Stimulated activated CD4-positive, alpha-beta T cell treated with anti-CD3 and anti-CD28 coated beads, Interleukin-2, amount 100 ng/mL, for 4 hours (primary cell): Measurements from ENCODE around the gene TRIM29.

ENCODE experiments used
- DNase-seq: peaks from one replicate; pipeline ENCODE4 v3.0.0-alpha.2; 2020; ENCODE audit warnings: low read depth

Gene TRIM29

DNA sequence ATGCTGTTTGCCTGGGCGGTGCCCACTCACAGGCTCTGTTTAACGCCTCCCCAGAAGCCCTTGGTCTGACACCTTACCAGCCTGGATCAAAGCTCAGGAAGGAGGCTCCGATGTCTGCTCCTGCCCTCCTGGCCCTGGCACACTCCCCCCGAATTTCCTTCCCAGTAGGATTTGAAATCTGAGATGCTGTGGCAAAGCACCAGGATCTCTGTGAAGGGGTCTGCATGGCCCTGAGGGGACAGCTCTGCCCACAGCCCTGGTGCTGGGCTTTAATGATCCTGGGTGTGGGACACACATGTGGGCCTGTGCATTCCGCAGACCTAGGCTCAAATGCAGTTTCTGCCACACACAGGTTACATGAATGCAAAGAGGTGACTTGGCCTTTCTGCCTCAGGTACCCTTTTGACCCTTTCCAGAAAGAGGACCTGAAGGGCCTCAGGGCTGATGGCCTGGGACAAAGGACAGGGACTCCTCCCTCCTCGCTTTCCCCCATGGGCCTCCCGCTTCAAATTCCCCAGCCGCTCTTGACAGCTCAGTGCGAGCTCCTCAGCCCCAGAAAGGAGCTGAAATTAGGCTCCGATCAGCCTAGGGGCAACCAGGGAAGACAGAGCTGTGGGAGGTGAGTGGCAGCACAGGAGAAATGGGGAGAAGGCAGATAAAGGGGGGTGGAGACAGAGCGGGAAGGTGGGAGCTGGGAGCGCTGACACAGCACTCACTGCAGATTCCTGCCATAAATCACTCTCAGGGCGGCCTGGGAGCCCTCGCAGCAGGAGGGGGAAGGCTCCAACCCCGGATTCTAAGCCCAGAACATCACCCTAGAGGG, 41.3 kb downstream of the TRIM29 start:
- no peak for DNase-seq

DNA sequence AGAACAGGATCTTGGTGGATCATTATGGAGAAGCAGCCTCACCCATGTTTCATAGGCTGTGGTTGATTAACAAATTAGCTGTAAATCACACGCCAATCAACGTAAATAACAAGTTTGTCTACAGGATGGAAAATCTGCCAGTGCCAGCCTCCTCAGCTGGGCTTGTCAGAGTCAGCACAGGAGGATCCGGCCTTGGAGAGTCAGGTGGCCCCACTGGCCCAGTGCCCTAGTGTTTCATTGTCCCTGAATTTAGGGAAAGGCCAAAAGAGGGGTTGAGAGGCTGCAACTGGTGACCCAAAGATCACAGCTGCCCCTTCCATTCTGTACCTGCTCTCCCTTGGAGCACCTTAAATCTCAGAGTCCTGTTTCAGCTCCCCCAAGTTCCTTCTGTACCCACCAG, 42.4 kb downstream of the TRIM29 start:
- DNase-seq = no peak

GRCh38 chr11:120091701-120092100, 46.2 kb downstream of the TRIM29 start:
- no peak for DNase-seq

GRCh38 chr11:120091121-120091520, 46.8 kb downstream of the TRIM29 start:
- DNase-seq = no peak

- DNase-seq = no peak
Measured at GRCh38 chr11:120090411-120090810, 47.5 kb downstream of the TRIM29 start.

DNA sequence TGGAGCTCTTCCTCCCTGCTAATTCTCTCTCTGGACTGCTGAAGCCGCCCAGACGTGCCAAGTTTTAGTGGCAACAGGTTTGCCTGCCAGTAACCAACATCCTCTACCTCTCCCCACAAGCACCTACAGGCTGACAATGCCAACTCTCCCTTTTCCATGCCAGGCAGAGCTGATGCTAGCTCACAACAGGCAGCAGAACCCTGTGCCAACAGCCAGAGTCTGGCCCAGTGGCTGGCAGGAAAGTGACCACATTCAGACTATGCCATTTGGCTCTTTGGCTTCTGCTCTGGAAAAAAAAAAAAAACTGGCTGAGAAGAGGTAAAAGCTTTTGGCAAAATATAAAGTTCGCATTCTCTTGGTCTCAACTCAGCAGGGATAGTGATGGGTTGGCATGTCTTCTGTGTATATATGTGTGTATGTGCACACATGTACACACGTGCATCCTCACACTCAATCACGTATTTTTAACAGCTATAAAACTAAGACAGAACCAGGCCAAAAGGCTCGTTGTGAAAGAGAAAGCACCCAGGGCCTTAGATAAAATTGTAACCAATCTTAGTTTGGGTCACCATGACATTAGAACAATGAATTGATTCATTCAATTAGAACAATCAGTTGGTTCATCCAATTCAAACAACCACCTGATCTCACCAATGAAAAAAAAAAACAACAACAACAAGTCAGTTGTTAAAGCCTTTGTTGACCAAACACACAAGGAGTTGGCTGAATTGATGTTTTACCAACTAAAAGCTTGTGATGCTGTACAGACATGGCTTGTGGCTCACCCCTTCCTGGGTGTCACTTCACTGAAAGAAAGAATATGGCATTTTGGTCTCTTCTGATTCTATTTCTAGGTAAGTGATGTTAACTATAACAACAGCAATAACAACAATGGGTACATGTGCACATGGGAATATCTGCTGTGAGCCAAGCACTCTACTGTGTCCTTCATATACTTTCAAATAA, 48.6 kb downstream of the TRIM29 start:
- no peak for DNase-seq

DNA sequence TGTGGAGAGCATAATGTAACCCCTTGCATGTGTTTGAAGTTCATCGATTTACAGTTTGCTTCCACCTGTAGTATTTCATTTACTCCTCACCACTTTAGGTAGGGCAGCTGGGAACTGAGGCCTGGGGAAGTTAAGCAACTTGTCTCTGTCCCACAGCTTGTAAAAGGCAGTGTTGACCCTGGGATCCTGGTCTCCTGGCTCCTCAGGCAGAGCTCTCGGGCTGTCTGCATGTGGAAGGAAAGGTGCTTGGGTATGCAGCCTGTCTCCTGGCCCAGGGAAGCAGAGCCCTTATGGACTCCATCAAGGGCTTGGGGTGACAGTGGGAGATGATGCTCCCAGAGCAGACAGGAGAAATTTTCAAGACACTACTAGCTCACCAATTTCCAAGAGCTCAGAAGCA, 49.9 kb downstream of the TRIM29 start:
- DNase-seq = no peak

DNA sequence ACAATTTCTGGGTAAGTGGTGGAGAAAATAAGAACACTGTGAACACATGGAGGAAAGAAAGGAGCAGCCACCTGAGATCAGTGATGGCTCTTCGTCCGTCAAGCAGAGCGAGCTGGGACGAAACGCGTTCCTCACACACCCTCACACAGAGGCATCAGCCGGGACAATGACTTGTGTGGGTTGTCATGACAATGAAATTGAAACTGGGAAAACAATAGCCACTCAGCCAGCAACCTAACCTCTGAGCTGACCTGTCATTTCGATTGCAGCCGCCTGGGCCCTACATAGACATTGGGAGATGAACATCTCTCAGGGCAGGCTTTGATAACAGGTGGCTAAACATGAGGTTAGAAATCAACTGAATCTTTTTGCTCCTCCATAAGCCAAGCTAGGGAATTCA, 51.3 kb downstream of the TRIM29 start:
- no peak for DNase-seq

DNA sequence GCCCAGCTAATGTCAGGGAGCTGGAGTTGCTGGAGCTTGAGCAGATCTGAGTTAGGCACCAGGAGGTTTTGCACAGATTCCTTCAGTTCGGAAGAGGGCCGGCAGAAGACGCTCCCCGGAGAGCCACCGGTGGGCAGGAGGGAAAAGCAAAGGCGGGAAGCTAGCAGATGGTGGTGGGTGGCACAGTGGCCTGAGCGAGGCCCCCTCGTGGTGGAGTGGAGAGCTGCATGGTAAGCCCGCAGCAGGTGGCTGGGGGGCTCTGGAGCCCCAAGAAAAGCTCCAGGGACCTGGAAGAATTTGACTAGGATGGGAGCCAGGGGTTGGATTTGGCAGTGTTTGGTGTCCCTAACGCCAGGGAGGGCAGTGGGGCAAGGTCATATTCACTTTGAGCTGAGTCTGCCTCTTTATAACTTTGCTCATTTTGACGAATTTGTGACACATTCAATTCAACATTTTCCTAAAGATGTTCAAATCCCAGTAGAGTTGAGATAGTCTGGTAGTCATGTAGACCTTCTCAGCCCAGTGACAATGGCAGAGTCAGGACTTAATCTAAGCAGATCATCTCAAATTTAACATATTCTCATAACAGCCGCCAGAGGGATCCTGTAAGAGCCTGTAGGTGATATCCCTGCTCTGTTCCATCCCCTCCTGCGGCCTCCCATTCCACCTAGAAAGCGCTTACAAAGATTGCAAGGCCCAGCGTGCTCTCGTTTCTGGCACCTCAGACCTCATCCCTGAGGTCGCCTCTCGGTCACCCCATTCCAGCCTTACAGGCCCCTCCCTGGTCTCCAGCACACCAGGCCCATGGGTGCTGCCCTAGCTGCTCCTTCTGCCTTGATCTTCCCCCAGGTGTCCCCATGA, 57.9 kb downstream of the TRIM29 start:
- no peak for DNase-seq

GRCh38 chr11:120078397-120078796, 59.5 kb downstream of the TRIM29 start:
- DNase-seq = no peak

- no peak for DNase-seq
Measured at GRCh38 chr11:120074076-120074475, 63.8 kb downstream of the TRIM29 start.

GRCh38 chr11:120073196-120073595, 64.7 kb downstream of the TRIM29 start:
- DNase-seq = no peak

GRCh38 chr11:120068114-120068573, 69.8 kb downstream of the TRIM29 start:
- DNase-seq = no peak

DNA sequence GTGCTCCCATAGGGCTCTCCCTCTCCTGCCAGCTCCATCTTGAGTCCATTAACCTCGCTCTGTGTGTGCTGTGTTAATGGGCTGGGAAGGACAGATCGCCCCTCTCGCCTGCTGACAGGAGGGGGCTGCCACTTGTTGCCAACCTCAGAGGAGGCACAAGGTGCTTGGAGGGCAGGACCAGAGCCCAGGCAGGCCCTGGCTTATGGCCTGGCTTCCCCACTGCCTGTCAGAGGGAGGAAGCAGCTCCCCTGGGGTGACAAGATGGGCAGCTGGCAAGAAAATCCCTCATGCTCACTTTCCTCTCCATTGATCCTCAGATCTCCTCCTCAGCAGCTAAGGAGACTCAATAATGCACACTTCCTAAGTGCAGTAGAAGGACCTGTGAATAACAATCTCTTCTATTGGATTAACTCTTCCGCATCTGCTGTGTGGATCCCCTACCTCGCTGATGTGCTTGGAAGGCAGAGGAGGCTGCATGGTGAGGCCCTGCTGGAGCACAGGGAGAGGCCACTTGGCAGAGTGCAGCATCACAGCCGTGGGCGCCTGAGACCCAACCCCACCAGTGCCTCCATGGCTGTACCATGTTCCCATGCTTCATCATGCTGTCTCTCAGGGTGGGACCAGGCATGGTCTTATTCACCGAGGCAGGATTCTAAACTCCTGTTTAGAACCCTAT, 70.3 kb downstream of the TRIM29 start:
- no peak for DNase-seq

DNA sequence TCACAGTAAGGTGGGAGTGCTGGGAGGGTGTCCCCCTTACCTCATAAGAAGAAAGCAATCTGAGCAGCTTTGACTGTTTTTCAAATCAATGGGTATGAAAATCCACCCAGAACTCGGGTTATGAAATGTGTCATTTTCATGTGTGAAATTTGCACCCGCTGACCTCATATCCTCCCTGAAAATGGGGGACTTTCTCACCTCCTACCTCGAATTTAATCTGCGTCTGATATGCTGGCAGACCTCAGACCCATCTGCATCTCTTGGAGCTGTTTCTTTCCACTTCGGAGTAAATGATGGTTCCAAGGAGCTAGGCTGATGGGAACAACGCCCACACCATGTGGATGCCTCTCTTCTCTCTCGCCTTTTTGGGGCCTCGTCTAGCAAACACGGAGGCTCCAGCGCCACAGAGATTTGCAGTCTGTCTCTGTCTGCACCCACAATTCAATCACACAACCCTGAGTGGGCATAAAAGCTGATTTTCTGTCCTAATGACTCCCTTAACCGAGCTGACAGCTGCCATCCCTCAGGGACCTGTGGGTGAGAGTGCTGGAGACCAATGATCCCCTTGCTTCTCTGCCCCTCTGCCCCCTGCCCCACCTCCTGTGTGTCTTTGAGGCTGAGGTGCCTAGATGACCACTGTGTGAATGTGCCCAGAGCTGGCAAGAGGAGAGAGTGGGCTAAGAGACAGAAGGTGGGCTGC, 71.0 kb downstream of the TRIM29 start:
- no peak for DNase-seq

GRCh38 chr11:120065876-120066275, 72.0 kb downstream of the TRIM29 start:
- no peak for DNase-seq

- no peak for DNase-seq
Measured at GRCh38 chr11:120065176-120065575, 72.7 kb downstream of the TRIM29 start.

DNA sequence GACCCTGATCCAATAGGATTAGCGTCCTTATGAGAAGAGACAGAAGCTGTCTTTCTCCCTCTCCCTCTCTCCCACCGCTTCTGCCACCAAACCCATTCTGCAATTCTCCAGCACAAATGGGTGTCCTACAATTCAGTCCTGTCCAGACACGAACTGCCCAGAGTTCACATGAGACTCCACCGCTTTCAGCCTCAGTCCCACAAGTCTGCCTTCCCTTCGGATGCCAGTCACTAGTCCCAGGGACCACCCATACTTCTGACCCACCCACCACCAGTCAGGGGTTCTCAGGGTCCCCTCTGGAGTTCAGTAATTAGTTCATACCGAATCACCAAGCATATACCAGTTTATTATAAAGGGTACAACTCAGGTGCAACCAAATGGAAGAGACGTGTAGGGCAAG, 73.6 kb downstream of the TRIM29 start:
- no peak for DNase-seq

GRCh38 chr11:120063686-120064340, 74.1 kb downstream of the TRIM29 start:
- DNase-seq = no peak

GRCh38 chr11:120062561-120062930, 75.4 kb downstream of the TRIM29 start:
- no peak for DNase-seq
